Endodermal cell (in vitro differentiated cells): ENCODE data around the gene IQCN. TPM values are rescaled to one million over a fixed set of nuclear protein-coding genes. Genes with fewer than 3 reads are reported as not detected.

Experiments used
- DNase-seq: peaks from one replicate; pipeline ENCODE4 v3.0.0-alpha.2; 2017
- H3K27ac ChIP-seq: 2 replicates; pipeline ENCODE4 v1.5.1; 2013; ENCODE audit warnings: mild to moderate bottlenecking, low read depth, low read length, moderate library complexity
- H3K27me3 ChIP-seq: 2 replicates; pipeline ENCODE4 v1.6.1; 2013; ENCODE audit warnings: mild to moderate bottlenecking, low read length, moderate library complexity; ENCODE audit not compliant: insufficient read depth, control insufficient read depth, poor library complexity, severe bottlenecking
- H3K36me3 ChIP-seq: 2 replicates; pipeline ENCODE4 v1.7.0; 2013; ENCODE audit warnings: mild to moderate bottlenecking, low read length, moderate library complexity; ENCODE audit not compliant: control insufficient read depth, insufficient read depth
- H3K4me1 ChIP-seq: one replicate; pipeline ENCODE4 v1.7.0; 2013; ENCODE audit warnings: low read length; ENCODE audit not compliant: control insufficient read depth, insufficient read depth
- H3K4me3 ChIP-seq: 2 replicates; pipeline ENCODE4 v1.5.1; 2013; ENCODE audit warnings: mild to moderate bottlenecking, low read length, moderate library complexity
- H3K9ac ChIP-seq: 2 replicates; pipeline ENCODE4 v1.6.1; 2013; ENCODE audit warnings: mild to moderate bottlenecking, low read length, moderate library complexity; ENCODE audit not compliant: poor library complexity, severe bottlenecking; ENCODE audit errors: extremely low read depth
- H3K9me3 ChIP-seq: 2 replicates; pipeline ENCODE4 v1.6.1; 2013; ENCODE audit warnings: mild to moderate bottlenecking, low read length, moderate library complexity; ENCODE audit not compliant: control insufficient read depth
- H3K27ac Mint-ChIP-seq: 2 replicates; pipeline ENCODE4 v1.8.0; 2020; ENCODE audit warnings: mixed read lengths
- H3K27me3 Mint-ChIP-seq: 2 replicates; pipeline ENCODE4 v1.8.0; 2021; ENCODE audit warnings: mild to moderate bottlenecking, mixed read lengths; ENCODE audit not compliant: insufficient read depth
- H3K36me3 Mint-ChIP-seq: 2 replicates; pipeline ENCODE4 v1.8.0; 2020; ENCODE audit warnings: low read depth, mixed read lengths
- H3K4me1 Mint-ChIP-seq: 2 replicates; pipeline ENCODE4 v1.8.0; 2020; ENCODE audit warnings: mixed read lengths
- H3K4me3 Mint-ChIP-seq: 2 replicates; pipeline ENCODE4 v1.8.0; 2020; ENCODE audit warnings: mild to moderate bottlenecking, moderate library complexity, mixed read lengths
- H3K9me3 Mint-ChIP-seq: 2 replicates; pipeline ENCODE4 v1.8.0; 2020; ENCODE audit warnings: mild to moderate bottlenecking, mixed read lengths
- CTCF ChIP-seq: fragments of 200-600 bp; sonication (generic); conservative IDR thresholded peaks from 2 replicates; pipeline ENCODE4 v1.5.0; 2021; ENCODE audit warnings: antibody characterized with exemption, mild to moderate bottlenecking
- WGBS, 2 experiments: methylation state at CpG; one replicate each; pipeline versions ENCODE4 v1.1.5 to v1.1.7; 2013; ENCODE audit warnings: missing lambda C conversion rate in 2 of 2, mixed read lengths in 1 of 2; ENCODE audit not compliant: insufficient coverage in 1 of 2, insufficient read length in 1 of 2; 5-methylcytosine and 5-hydroxymethylcytosine counted together
- total RNA-seq, 2 donors: library from RNA; stranded (reverse); fragmentation: NEBNext Ultra II Directional in 1 of 2; extraction: Animal tissue kit (Norgen Biotek cat#: 25700) in 1 of 2; gene quantifications; 2 replicates in 1 of 2; 3 replicates in 1 of 2; pipeline ENCODE4 v1.2.1, GENCODE V29; 2021

Gene IQCN
- total RNA-seq, 2 donors from 2014 or later: 2.4 to 3.3 TPM

GRCh38 chr19:18282788-18283141 lies 8.5 kb upstream of the IQCN start:
- peak overlapping the region; percentile 100 for H3K27ac ChIP-seq
- no peaks in the 10 kb centered on the region for H3K9me3 ChIP-seq
- DNase-seq: no peak
- Mint-ChIP-seq H3K4me3 (peak overlapping the region; percentile 97), H3K27ac (peak overlapping the region; percentile 98), H3K4me1 (peaks cover 23% of the 10 kb centered on the region), H3K27me3 (no peaks in the 10 kb centered on the region), H3K9me3 (peaks cover 2% of the 10 kb centered on the region), H3K36me3 (peaks cover 14% of the 10 kb centered on the region)
- 76 to 84% methylated on average over 4 of the region's 4 CpGs for WGBS, 2 experiments
- peaks cover 14% of the 10 kb centered on the region for H3K36me3 ChIP-seq
- no peaks in the 10 kb centered on the region for H3K4me1 ChIP-seq
- peak overlapping the region; percentile 96 for H3K9ac ChIP-seq
- no peaks in the 10 kb centered on the region for H3K27me3 ChIP-seq
- peak overlapping the region; percentile 86 for H3K4me3 ChIP-seq
- no peak for TF ChIP-seq CTCF

DNA sequence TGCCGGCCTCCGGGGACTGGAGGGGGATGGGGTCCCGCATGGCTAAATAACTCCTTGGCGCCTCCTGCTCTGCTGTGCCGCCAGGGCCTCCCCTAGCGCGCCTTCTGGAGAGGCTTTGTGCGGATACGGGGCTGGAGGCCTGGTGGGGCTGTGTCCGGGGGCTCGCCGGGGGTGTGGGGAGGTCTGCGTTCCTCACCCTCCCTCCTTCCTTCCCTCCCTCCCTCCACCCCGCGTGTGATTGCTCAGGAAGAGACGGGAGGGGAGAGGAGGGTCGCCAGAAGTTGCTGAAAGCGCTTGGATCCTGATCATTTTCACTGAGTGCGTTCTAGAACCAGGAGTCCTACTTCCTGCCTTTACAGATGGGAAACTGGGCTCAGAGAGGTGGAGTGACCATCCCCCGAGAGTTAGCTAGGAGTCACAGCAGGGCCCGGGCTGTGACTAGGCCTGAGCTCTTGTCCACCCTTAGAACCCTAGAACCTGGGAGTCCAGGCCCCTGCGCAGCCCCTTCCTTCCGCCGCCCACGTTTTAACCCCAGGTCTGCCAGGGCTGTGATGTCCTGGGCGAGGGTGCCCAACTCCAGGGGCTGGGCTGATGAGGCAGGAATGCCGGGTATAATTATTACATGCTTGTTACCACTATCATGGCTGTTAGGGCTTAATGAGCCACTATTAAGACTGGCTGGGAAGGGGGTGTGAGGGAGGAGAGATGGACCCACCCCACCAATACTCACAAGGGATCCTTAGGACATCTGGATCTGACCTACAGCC lies 8.0 kb upstream of the IQCN start:
- H3K36me3 Mint-ChIP-seq: peaks cover 19% of the 10 kb centered on the region
- no peaks in the 10 kb centered on the region for H3K4me1 ChIP-seq
- H3K4me1 Mint-ChIP-seq: peaks cover 23% of the 10 kb centered on the region
- H3K27ac ChIP-seq: peak overlapping the region; percentile 100
- no peak for DNase-seq
- peaks cover 14% of the 10 kb centered on the region for H3K36me3 ChIP-seq
- no peaks in the 10 kb centered on the region for H3K27me3 Mint-ChIP-seq
- peak overlapping the region; percentile 96 for H3K9ac ChIP-seq
- no peak for TF ChIP-seq CTCF
- H3K27ac Mint-ChIP-seq: peak overlapping the region; percentile 98
- WGBS, 2 experiments: 9 to 11% methylated on average over 6 to 22 of the region's 27 CpGs
- H3K4me3 ChIP-seq: peak overlapping the region; percentile 86
- peaks cover 2% of the 10 kb centered on the region for H3K9me3 Mint-ChIP-seq
- no peaks in the 10 kb centered on the region for H3K27me3 ChIP-seq
- H3K4me3 Mint-ChIP-seq: peak overlapping the region; percentile 97
- H3K9me3 ChIP-seq: no peaks in the 10 kb centered on the region

GRCh38 chr19:18281082-18282020 lies 7.1 kb upstream of the IQCN start, which contains the start of gene JUND:
Gene JUND, minus strand, starts transcription at chr19:18281622. Its CDS starts 138 bp downstream, at chr19:18281484.
- Histone ChIP-seq H3K9ac (peak within 1 kb of the TSS; percentile 100), H3K27ac (peak within 1 kb of the TSS; percentile 100), H3K27me3 (no peaks in the 10 kb centered on the region), H3K4me3 (peak within 1 kb of the TSS; percentile 89), H3K9me3 (no peaks in the 10 kb centered on the region), H3K36me3 (peaks cover 18% of the 10 kb centered on the region), H3K4me1 (no peaks in the 10 kb centered on the region)
- peak; percentile 37 for TF ChIP-seq CTCF
- H3K4me1 Mint-ChIP-seq: peaks cover 18% of the 10 kb centered on the region
- no peaks in the 10 kb centered on the region for H3K27me3 Mint-ChIP-seq
- peak within 1 kb of the TSS; percentile 97 for H3K4me3 Mint-ChIP-seq
- peaks cover 2% of the 10 kb centered on the region for H3K9me3 Mint-ChIP-seq
- peaks cover 19% of the 10 kb centered on the region for H3K36me3 Mint-ChIP-seq
- 0% methylated on average over 34 to 138 of the region's 138 CpGs for WGBS, 2 experiments
- peak; percentile 98 for DNase-seq
- peak within 1 kb of the TSS; percentile 99 for H3K27ac Mint-ChIP-seq
